CD4-positive, alpha-beta T cell (primary cell): ENCODE measurements around the gene RAB5B. TPM values are rescaled to one million over a fixed set of nuclear protein-coding genes. Genes with fewer than 3 reads are reported as not detected.

Experiments
- ATAC-seq: fragments of 200-7000 bp; cut with Tn5 transposase; one replicate; pipeline ENCODE4 v1.10.0; 2022; ENCODE audit warnings: mild to moderate bottlenecking; ENCODE audit not compliant: poor library complexity
- CTCF ChIA-PET: fragments of 350-600 bp; sonication (Branson Sonifier 250); formaldehyde crosslinking; loops from one replicate; lab custom pipeline; 2021; ENCODE audit warnings: antibody characterized with exemption, inconsistent platforms; lab: Charles Lee
- POLR2A ChIA-PET: fragments of 350-600 bp; sonication (Branson Sonifier 250); formaldehyde crosslinking; loops from one replicate; lab custom pipeline; 2021; ENCODE audit warnings: antibody characterized with exemption, inconsistent platforms; lab: Charles Lee
- DNase-seq, 14 experiments: peaks; one replicate each; pipeline ENCODE4 v3.0.0-alpha.2; 2013 to 2020; ENCODE audit warnings: mixed read lengths in 2 of 14
- H3K27ac ChIP-seq, 2 donors: one replicate each; pipeline versions ENCODE4 v1.5.1 to v1.7.0; 2013; ENCODE audit warnings: low read length in 2 of 2, low read depth in 1 of 2, mild to moderate bottlenecking in 1 of 2
- H3K27me3 ChIP-seq, 2 experiments: 1 replicate in 1 of 2; 2 replicates in 1 of 2; pipeline versions ENCODE4 v1.6.1 to v1.7.0; 2013; ENCODE audit warnings: low read length in 2 of 2, control low read depth in 1 of 2, mild to moderate bottlenecking in 1 of 2, moderate library complexity in 1 of 2; ENCODE audit not compliant: insufficient read depth in 2 of 2, control insufficient read depth in 1 of 2
- H3K36me3 ChIP-seq: one replicate; pipeline ENCODE4 v1.6.1; 2013; ENCODE audit warnings: low read length, control low read depth; ENCODE audit not compliant: insufficient read depth
- H3K4me1 ChIP-seq: one replicate; pipeline ENCODE4 v1.6.1; 2013; ENCODE audit warnings: low read length, control low read depth; ENCODE audit not compliant: insufficient read depth
- H3K4me3 ChIP-seq: one replicate; pipeline ENCODE4 v1.5.1; 2013; ENCODE audit warnings: mild to moderate bottlenecking, low read length, moderate library complexity
- H3K9me3 ChIP-seq, 2 experiments: 1 replicate in 1 of 2; 2 replicates in 1 of 2; pipeline versions ENCODE4 v1.6.1 to v1.7.0; 2013; ENCODE audit warnings: low read length in 2 of 2, mild to moderate bottlenecking in 2 of 2, control low read depth in 1 of 2, moderate library complexity in 1 of 2; ENCODE audit not compliant: control insufficient read depth in 1 of 2, insufficient read depth in 1 of 2
- H3K27ac Mint-ChIP-seq: one replicate; pipeline ENCODE4 v1.8.0; 2020; ENCODE audit warnings: mixed read lengths
- H3K27me3 Mint-ChIP-seq: one replicate; pipeline ENCODE4 v1.8.0; 2021; ENCODE audit warnings: mixed read lengths
- H3K36me3 Mint-ChIP-seq: one replicate; pipeline ENCODE4 v1.8.0; 2021; ENCODE audit warnings: low read depth, mixed read lengths
- H3K4me1 Mint-ChIP-seq: one replicate; pipeline ENCODE4 v1.8.0; 2021; ENCODE audit warnings: low read depth, mixed read lengths
- H3K4me3 Mint-ChIP-seq: one replicate; pipeline ENCODE4 v1.8.0; 2020; ENCODE audit warnings: mild to moderate bottlenecking, mixed read lengths
- H3K9me3 Mint-ChIP-seq: one replicate; pipeline ENCODE4 v1.8.0; 2020; ENCODE audit warnings: mixed read lengths
- intact Hi-C, 2 experiments: fragments of 100-400 bp; cut with DNase I in 1 of 2; cut with micrococcal nuclease in 1 of 2; formaldehyde crosslinking; loops; one replicate each; pipeline versions ENCODE4 v1.15.1 to v1.9.0; 2023 to 2025; cut with DNase I, micrococcal nuclease
- total RNA-seq, 174 experiments: library from RNA in 2 of 174; stranded (reverse) in 2 of 174; gene quantifications; one replicate each; pipeline ENCODE4 v1.2.3 and lab custom pipeline; 2021 to 2026
- TF ChIP-seq, protein P1 (sequence below): fragments of 200-600 bp; IDR thresholded peaks from one replicate; pipeline ENCODE4 v1.8.0; 2022; ENCODE audit warnings: antibody characterized with exemption, mild to moderate bottlenecking

Gene RAB5B
- total RNA-seq, 2 experiments from 2014 or later = 21.6 to 27.4 TPM

- ATAC-seq (no peak), DNase-seq (no peak)
- ChIA-PET CTCF (interaction anchor here (1.7 to 5.4 kb wide), 3 partner anchors 14 to 203 kb away, joined by 4 to 86 read pairs (median 5); partner anchors contain the start of genes DGKA and PYM1), POLR2A (interaction anchor here (0.6 to 18.6 kb wide), 6 partner anchors 8 to 124 kb away, joined by 3 to 251 read pairs (median 6); partner anchors contain the start of genes ORMDL2, RAB5B and SARNP)
- Histone ChIP-seq H3K9me3 (no peaks in the 10 kb centered on the region), H3K27me3 (no peaks in the 10 kb centered on the region), H3K4me1 (peaks cover 64% of the 10 kb centered on the region), H3K27ac (peak overlapping the region in 1 of 2 donors; percentile 53), H3K36me3 (peaks cover 98% of the 10 kb centered on the region), H3K4me3 (no peak overlapping the region)
- H3K4me3 Mint-ChIP-seq = no peak overlapping the region
- H3K27me3 Mint-ChIP-seq = no peaks in the 10 kb centered on the region
- peak overlapping the region; percentile 72 for H3K27ac Mint-ChIP-seq
- H3K36me3 Mint-ChIP-seq = peaks cover 99% of the 10 kb centered on the region
- H3K9me3 Mint-ChIP-seq = no peaks in the 10 kb centered on the region
- intact Hi-C loops = no loop called here
- TF ChIP-seq, protein P1, sequence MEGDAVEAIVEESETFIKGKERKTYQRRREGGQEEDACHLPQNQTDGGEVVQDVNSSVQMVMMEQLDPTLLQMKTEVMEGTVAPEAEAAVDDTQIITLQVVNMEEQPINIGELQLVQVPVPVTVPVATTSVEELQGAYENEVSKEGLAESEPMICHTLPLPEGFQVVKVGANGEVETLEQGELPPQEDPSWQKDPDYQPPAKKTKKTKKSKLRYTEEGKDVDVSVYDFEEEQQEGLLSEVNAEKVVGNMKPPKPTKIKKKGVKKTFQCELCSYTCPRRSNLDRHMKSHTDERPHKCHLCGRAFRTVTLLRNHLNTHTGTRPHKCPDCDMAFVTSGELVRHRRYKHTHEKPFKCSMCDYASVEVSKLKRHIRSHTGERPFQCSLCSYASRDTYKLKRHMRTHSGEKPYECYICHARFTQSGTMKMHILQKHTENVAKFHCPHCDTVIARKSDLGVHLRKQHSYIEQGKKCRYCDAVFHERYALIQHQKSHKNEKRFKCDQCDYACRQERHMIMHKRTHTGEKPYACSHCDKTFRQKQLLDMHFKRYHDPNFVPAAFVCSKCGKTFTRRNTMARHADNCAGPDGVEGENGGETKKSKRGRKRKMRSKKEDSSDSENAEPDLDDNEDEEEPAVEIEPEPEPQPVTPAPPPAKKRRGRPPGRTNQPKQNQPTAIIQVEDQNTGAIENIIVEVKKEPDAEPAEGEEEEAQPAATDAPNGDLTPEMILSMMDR = no peak
- H3K4me1 Mint-ChIP-seq = peaks cover 72% of the 10 kb centered on the region
Observed at GRCh38 chr12:55942055-55942454, 31.8 kb upstream of the RAB5B start.

- peaks cover 58% of the 10 kb centered on the region for H3K4me1 ChIP-seq
- POLR2A ChIA-PET = interaction anchor here (0.6 to 18.6 kb wide), 9 partner anchors 9 to 124 kb away, joined by 3 to 251 read pairs (median 4); partner anchors contain the start of genes ORMDL2, RAB5B and SARNP
- CTCF ChIA-PET = interaction anchor here (1.7 to 5.4 kb wide), 3 partner anchors 15 to 204 kb away, joined by 4 to 86 read pairs (median 5); partner anchors contain the start of genes DGKA and PYM1
- H3K9me3 ChIP-seq = no peaks in the 10 kb centered on the region
- peak overlapping the region; percentile 72 for H3K27ac Mint-ChIP-seq
- TF ChIP-seq, protein P1 = no peak
- H3K4me3 Mint-ChIP-seq = no peak overlapping the region
- DNase-seq (no peak), ATAC-seq (no peak)
- H3K9me3 Mint-ChIP-seq = no peaks in the 10 kb centered on the region
- no peaks in the 10 kb centered on the region for H3K27me3 Mint-ChIP-seq
- H3K27ac ChIP-seq = peak overlapping the region in 1 of 2 donors; percentile 53
- peaks cover 98% of the 10 kb centered on the region for H3K36me3 ChIP-seq
- peaks cover 99% of the 10 kb centered on the region for H3K36me3 Mint-ChIP-seq
- no peak overlapping the region for H3K4me3 ChIP-seq
- intact Hi-C loops = no loop called here
- no peaks in the 10 kb centered on the region for H3K27me3 ChIP-seq
- peaks cover 71% of the 10 kb centered on the region for H3K4me1 Mint-ChIP-seq
Observed at GRCh38 chr12:55942577-55943136, 31.2 kb upstream of the RAB5B start.

- TF ChIP-seq, protein P1 = no peak
- H3K27ac ChIP-seq = no peak overlapping the region
- Mint-ChIP-seq H3K27ac (peak overlapping the region; percentile 72), H3K9me3 (no peaks in the 10 kb centered on the region), H3K4me1 (peaks cover 40% of the 10 kb centered on the region), H3K36me3 (peaks cover 83% of the 10 kb centered on the region), H3K27me3 (no peaks in the 10 kb centered on the region), H3K4me3 (no peak overlapping the region)
- intact Hi-C loops = no loop called here
- ChIA-PET CTCF (interaction anchor here (1.0 kb wide), 1 partner anchor 11 kb away, joined by 3 read pairs; no protein-coding TSS in a partner anchor), POLR2A (interaction anchor here (0.9 to 6.9 kb wide), 4 partner anchors 9 to 129 kb away, joined by 3 to 85 read pairs (median 14); partner anchors contain the start of genes DGKA and SARNP)
- no peak for DNase-seq
- no peak overlapping the region for H3K4me3 ChIP-seq
- H3K36me3 ChIP-seq = peaks cover 90% of the 10 kb centered on the region
- no peaks in the 10 kb centered on the region for H3K27me3 ChIP-seq
- peaks cover 19% of the 10 kb centered on the region for H3K4me1 ChIP-seq
- H3K9me3 ChIP-seq = no peaks in the 10 kb centered on the region
- no peak for ATAC-seq
Observed at GRCh38 chr12:55946553-55946952, 27.3 kb upstream of the RAB5B start.
